Diencephalon (tissue), 1 donor: ENCODE data around the gene CLDN24. TPM values are rescaled to one million over a fixed set of nuclear protein-coding genes. Genes with fewer than 3 reads are reported as not detected.

ENCODE experiments used
- total RNA-seq: library from RNA; depleted of rRNA; stranded (reverse); fragments of >200 nt; gene quantifications from one replicate; pipeline ENCODE4 v1.2.3, GENCODE V29; 2014

Gene CLDN24
- total RNA-seq, result not detected

GRCh38 chr4:183322326-183322725 lies at the start of gene CLDN24:
TSS of gene CLDN24 (minus strand) at chr4:183322426. CDS start at chr4:183322426, 0 bp downstream.

GRCh38 chr4:183320211-183321059 lies 1.8 kb downstream of the CLDN24 start, which contains the start of gene CLDN22:
TSS of gene CLDN22 (minus strand) at chr4:183320276. CDS start at chr4:183320218, 58 bp downstream.

Other genes starting within 250 kb of the CLDN24 start
- gene WWC2, start 223.2 kb downstream of the CLDN24 start, total RNA-seq, result 21.0 TPM
- gene CLDN22, start 2.1 kb downstream of the CLDN24 start, total RNA-seq, result not detected
- gene CDKN2AIP, start 122.2 kb upstream of the CLDN24 start, total RNA-seq, result 20.1 TPM
- 24.9 TPM for gene ING2, start 182.6 kb upstream of the CLDN24 start, total RNA-seq